Sciatic nerve (tissue), 2 donors: ENCODE results near the gene MTHFD1L. TPM values are rescaled to one million over a fixed set of nuclear protein-coding genes. Genes with fewer than 3 reads are reported as not detected.
"Not testable (repeated sequence)": the region's sequence is repeated elsewhere in the genome, so short reads cannot be mapped to it uniquely, and the experiment has no call there.

Experiments
- ATAC-seq: fragments of 200-7000 bp; cut with Tn5 transposase; one replicate; pipeline ENCODE4 v1.9.1; 2020; ENCODE audit warnings: mild to moderate bottlenecking, moderate library complexity
- DNase-seq: peaks from one replicate; pipeline ENCODE4 v3.0.0-alpha.2; 2020; ENCODE audit warnings: low spot score
- intact Hi-C: fragments of 100-400 bp; cut with DNase I; formaldehyde crosslinking; loops from one replicate; pipeline ENCODE4 v1.14.2; 2022
- total RNA-seq: library from RNA; stranded (reverse); fragmentation: NEBNext Ultra II Directional; extraction: Animal tissue kit (Norgen Biotek cat#: 25700); gene quantifications from one replicate; pipeline ENCODE4 v1.2.1, GENCODE V29; 2021
- donor health status: DM: no; HTN: no; CAD: no.
- donor health status: DM: no; HTN: no; CAD: no.

MTHFD1L gene
- total RNA-seq, 1 donor from 2014 or later: 30.4 TPM

DNA sequence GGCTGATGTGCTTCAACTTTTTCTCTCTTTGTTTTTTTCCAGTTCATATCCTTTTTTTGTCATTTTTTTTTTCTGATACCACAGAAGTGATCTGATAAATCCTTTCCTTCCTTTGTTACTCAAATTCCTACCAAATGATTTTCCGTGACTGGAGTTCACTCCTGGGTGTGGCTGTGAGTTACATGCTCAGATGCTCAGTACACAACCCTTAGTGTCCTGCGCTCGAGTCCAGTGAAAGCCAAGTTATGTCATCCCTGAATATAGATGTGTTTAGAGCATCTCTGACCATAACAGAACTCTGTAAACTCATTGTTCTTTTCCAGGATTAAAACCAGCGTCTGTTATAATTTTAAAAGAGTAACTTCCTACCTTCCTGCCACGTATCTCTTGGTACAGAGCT lies 227.1 kb downstream of the MTHFD1L start:
- DNase-seq (no peak), ATAC-seq (no peak)
- intact Hi-C loops: no loop called here

DNA sequence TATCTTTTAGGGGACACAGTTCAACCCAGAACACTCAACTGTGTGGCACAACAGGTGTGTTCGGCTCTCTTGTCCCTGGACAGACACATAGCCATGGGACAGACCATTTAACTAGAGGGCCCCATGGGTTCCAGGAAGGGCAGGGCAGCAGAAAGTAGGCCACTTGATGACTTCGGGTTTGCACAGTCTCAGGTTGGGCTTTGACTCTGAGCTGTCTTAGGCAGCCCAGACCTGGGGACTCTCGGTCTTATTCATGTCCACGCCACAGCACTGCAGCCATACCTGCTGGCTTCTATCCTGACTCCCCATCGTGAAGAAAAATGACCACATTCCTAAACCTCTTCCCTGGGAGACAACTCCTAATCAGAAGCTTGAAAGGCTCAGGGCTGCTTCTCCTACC lies 228.2 kb downstream of the MTHFD1L start:
- ATAC-seq: no peak
- no peak for DNase-seq
- intact Hi-C loops: no loop called here

DNA sequence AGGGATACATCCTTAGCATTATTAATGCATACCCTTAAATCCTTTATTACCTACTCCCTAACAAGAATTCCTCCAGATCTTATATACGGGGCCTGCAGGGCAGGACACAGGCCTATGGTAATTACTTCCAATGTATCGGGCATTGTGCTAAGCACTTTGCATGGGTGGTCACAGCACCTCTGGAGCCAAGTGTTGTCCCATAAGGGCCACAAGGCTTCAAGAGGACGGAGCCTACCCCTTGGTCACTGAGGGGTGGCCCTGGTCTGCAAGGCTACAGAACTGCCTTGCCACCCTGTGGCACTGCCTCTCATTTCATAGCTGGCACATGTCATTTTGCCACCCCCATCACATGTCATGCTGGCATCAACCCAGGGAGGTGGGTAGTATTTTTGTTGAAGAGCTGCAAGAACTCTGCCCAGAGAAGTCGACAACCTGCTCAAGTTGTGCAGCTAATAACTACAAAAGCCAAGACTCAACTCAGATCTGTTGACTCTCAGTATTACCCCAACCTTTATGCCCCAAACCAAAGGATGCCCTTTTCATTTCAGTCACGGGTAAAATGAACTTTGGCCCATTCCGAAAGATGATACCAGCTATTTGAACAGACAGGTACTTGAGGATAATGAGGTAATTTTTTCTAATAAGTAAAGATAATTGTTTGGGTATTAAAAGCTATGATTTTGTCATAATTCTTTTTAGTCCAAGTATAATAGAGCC lies 230.2 kb downstream of the MTHFD1L start:
- DNase-seq: no peak
- intact Hi-C loops: no loop called here
- ATAC-seq: peak; percentile 36

DNA sequence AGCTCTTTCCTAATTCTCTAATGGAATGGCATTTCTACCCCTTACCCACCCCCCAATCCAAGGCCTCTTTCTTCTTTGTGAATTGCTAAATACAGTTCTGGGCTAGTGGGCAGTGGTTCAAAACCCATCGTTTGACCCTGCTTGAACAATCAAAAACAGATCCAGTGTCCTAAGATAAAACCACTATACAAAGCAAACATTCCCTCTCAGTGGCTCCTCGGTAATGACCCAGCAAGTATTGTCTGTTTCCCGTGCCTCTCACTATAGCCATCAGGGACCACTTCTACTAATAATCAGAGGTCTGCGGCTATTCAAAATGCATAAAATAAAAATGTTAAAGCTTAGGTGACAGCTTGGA lies 230.7 kb downstream of the MTHFD1L start:
- no peak for DNase-seq
- peak; percentile 38 for ATAC-seq
- intact Hi-C loops: no loop called here

DNA sequence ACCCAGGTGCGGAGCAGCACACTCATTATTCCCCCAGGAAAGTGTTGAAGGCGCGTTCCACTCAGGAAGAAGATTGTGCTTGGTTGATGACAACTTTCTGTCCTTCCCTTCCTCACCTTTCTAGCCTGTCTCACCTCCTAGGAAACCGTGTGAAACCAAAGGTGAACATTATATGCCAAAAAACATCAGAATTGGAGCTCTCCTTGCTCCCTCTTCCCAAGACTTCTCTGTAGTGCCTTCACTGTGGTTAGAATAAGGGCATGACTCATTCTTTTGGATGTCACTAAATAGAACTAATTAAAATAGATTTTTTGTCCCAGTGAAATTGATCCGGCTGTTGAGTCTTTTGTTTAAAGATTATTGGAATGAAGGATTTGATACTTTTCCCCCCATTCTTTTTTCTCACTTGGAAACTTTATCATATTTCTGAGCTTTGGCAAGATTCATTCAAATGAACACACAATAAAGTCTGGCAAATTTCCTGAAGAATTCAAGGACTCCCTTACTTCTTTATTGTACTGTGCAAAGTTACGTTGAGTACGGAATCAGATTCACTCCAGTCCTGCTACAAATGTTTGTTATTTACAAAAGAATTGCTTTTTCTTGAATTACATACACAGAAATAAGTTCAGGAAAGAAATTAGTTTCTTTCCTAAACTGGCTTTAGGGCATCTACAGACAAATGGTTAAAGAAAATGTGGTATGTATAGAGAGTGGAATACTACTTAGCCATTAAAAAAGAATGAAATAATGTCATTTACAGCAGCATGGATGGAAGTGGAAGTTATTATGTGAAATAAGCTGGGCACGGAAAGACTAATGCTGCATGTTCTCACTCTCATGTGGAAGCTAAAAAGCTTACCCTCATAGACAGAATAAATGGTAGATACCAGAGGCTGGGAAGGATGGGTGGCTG lies 231.4 kb downstream of the MTHFD1L start:
- DNase-seq (no peak), ATAC-seq (no peak)
- intact Hi-C loops: no loop called here

DNA sequence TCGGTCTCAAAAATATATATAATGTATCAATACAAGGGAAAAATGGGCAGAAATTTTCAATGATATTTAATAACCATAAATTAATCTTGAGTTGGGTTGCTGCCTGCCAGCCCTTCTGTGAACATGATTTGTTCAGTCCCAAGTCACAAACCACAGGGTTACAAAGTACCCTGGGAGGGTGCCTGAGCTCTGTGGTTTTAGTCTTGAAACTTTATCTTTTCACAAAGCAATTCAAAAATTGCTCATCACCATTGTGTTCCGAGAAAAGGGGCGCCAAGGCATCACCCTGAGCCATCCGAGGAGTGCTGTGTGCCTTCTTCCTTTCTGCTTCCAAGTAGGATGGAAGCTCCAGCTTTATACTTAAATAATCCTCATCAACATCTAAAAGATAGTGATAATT lies 232.7 kb downstream of the MTHFD1L start:
- intact Hi-C loops: no loop called here
- no peak for DNase-seq

DNA sequence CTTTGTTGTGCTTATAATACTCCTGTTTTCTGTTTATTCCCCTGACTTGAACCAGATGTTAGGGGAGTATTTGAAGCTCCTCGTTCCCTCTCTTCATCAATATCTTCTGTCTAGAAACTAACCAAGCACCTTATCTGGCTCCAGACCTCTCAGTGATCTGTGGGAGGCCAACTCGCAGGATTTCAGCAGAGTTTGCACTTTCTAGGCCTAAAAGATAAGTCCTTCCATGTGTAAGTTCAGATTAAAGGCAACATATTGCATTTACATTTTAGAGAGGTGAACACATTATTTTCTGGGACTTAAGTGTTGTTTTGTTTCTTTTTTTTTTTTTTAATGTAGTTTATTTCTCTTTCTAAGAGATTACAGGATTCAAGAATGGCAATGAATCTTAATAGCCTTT lies 234.8 kb downstream of the MTHFD1L start:
- intact Hi-C loops: no loop called here
- DNase-seq (no peak), ATAC-seq (no peak)

More for the DNA sequence above, 232.7 kb downstream of the MTHFD1L start:
- no peak for ATAC-seq

DNA sequence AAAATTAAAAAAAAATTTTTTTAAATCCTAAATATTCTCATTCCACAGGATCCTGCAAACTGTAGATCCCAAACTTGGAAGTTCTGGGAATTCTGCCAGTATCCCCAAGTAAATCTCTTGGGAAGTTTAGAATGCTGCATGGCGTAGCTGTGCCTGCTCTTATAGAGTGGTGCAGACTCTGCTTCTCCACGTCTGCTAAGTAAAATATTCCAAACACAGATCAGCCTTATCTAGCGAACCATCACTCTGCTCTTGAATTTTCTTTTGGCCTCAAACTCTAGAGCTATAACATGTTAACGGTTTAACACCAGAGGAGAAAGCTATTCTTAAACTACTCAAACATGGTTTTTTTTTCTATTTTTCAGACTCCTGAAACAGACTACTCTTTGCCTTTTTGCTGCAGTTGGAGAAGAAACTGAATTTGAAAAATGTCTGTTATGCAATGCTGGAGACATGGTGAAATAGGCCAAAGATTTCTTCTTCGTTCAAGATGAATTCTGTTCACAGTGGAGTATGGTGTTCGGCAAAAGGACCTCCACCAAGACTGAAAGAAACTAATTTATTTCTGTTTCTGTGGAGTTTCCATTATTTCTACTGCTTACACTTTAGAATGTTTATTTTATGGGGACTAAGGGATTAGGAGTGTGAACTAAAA lies 235.8 kb downstream of the MTHFD1L start:
- DNase-seq (no peak), ATAC-seq (peak; percentile 51)
- intact Hi-C loops: no loop called here

DNA sequence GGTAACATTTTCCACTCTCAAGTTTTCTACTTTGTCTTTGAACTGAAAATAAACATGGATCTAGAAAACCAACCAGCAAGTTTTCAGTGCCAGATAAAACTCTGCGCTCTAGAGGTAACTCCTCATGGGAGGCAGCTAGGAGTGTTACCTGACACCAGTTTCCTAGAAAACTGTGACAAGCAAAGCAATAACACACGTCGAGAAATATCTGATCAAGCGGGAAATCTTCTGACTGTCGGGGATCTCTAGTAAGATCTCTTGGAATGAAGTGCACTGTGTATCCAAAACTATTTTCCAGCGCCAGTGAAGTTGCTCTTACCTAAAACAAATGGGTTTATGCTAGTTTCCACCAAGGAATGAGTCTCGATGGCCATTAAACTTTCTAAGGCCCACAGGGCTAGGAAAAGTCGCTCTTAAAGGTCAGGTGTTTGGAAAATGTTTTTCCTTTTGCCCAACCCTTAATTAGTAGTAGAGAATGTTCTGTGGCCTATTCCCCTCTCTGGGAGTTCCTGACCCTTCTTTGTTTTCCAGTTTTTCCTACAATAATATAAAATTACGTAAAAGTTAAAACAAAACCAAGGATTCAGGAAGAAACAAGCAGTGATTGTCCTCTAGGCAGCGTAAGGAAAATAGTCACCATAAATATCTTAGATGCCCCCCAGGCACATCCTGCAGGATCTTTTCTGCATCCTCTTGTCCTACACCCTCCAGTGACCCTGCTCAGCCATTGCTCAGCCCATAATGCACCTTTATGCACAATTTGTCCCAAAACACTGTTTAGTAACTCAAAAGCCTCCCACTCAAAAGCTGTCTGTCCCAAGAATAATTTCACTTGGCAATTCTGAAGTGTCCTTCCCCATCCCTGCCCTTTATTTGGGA lies 236.6 kb downstream of the MTHFD1L start:
- ATAC-seq (peak; percentile 89), DNase-seq (peak; percentile 53)
- intact Hi-C loops: no loop called here

DNA sequence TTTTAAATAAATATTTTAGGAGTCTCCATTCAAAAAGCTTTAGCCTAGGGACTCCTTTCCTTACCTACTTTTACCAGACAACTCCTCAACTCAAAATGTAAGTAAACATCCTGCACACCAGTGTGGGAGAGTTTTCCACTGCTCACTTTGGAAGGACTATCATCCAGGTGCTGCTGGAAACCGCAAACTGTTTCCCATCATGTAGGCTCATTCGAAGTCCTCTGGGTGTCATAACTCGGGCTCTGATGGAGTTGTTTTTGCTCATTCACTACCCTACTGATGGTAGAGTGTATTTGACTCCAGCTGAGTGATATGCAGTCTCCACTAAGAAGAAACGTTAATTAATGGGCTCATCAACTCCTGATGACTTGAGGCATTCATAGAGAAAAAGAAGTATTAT lies 237.8 kb downstream of the MTHFD1L start:
- intact Hi-C loops: no loop called here
- no peak for DNase-seq
- peak; percentile 73 for ATAC-seq

DNA sequence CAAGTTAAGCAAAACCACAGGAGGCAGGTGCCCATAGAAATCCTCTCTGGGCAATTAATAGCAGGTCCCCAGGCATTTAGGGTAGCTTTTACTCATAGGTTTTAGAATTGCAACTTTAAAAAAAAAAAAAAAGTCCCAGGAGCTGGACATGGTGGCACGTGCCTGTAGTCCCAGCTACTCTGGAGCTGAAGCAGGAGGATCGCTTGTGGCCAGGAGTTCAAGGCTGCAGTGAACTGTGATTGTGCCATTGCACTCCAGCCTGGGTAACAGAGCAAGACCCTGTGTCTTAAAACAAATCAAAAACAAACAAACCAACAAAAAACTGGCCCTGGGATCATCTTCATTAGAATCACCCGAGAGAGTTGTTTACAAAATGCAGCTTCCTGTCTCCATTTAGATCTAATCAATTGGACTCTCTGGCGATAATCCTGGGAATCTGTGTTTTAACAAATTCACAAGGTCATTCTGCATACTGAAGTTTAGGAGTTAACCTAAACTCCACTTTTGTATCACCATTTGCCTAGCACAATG lies 242.5 kb downstream of the MTHFD1L start:
- intact Hi-C loops: no loop called here
- ATAC-seq (no peak), DNase-seq (no peak)

DNA sequence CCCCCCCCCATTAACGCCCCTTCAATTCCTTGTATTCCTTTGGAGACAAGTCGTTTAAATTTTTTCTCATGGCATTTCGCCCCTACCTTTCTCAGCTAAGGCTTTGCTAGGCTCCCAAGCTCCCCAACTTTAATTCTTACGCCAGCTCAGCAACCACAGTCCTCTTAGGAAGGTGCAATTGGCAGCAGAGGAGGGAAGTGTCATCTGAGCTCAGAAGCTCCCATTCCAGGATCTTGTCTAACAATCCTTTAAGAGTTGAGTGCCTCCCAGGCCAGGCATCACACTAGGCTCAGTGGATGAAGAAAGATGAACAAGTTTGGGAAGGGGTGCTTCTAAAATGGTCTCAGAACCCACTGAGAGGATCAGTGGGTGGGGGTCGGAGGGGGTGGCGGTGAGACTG lies 243.0 kb downstream of the MTHFD1L start:
- intact Hi-C loops: no loop called here
- no peak for DNase-seq
- ATAC-seq: no peak

DNA sequence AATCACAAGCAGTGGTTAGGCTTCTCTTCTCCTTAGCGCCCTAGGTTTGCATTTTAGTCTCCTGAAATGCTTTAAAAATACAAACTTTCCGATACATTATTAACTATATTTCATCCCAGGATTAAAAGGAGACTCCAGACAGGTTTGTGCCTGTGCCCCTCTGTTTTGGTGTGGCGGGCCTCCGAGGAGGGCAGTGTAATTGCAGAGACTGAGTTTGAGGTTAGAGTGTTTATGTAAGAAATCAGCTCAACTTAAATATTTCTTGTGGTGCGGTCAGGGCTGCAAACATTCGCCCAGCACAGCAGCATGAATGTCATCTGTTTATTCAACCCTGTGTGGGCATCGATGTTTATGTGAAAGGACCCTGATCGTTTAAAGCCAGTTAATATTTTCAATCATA lies 243.9 kb downstream of the MTHFD1L start:
- DNase-seq (no peak), ATAC-seq (no peak)
- intact Hi-C loops: no loop called here

DNA sequence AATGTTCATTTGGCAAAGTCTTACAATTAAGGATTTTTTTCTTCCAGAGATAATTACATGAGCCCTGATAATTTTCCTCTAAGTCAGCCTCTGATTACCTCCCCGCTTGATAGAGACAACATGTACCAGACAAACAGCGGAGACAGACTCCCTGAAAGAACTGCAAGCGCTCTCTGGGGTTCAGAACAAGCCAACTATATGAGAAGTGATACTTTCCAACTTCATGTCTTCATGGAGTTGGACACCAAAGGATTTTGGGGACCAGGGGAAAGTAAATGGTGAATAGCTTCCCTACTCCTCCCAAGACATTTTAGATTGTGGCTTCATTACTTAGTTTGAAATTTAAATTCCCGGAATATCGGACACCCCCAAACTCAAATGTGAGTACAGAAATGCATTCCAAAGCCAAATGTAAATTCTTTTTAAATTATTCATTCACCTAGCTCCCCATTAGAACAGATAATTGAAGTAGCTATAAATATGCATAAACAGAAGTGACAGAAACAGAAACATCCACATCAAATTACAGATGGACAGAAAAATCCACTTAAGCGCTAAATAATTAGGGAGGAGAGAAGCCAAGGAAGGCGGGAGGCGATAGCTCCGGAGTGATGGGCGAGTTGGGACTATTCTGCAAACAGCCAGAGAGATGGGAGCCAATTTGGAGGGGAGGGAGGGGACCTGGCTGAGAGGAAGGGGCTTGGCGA lies 244.5 kb downstream of the MTHFD1L start:
- no peak for ATAC-seq
- intact Hi-C loops: no loop called here

DNA sequence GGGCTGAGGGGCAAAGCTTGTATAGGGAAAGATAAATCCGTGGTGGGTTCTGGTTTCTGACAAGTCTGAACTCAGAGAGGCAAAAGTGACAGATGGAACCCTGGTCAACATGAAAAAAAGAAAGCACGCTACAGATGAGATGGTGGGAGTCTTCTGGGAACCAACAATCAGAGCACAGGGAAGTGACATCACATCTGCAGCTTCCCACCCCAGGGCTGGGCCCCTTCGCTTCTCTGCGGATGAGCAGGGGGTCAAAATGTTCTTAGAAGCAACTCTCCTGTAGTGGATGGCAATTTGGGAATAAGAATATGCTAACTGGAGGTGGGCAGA lies 245.0 kb downstream of the MTHFD1L start:
- intact Hi-C loops: no loop called here
- no peak for ATAC-seq
- DNase-seq: no peak

More for the DNA sequence above, 244.5 kb downstream of the MTHFD1L start:
- no peak for DNase-seq

DNA sequence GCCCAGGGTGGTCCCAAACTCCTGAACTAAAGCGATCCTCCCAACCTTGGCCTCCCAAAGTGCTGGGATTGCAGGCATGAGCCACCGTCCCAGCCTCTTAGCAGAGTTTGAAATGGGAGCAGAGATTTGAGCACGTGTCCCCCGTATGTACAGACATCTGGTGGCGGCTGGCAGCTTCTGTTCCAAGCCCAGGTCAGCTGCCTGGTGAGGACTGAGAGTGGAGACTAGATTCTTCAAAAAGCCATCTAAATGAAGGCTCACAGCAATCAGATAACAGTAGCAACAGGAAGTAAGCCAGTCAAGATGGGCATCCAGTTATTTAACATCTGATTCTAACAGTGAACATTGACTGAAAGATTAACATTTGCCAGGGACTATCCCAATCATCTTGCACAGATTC lies 246.2 kb downstream of the MTHFD1L start:
- intact Hi-C loops: no loop called here
- ATAC-seq: no peak
- no peak for DNase-seq

DNA sequence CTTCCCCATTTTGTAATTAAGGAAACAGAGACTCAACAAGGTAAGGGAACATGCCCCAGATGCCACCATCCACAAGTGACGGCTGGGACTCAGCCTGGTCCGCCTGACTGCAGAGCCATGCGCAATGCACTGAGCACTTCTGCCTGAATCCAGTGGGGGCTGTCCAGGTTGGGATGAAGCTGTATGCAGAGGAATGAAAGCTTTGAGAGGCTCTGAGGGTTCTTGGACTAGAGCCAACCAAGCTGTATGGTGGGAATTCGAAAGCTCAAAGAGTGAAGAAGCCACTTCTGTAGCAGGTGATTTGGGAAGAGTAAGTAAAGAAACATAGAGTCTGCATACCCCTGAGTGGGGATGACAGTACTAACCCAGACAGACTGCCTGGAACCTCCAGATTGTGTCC lies 246.6 kb downstream of the MTHFD1L start:
- DNase-seq: no peak
- no peak for ATAC-seq
- intact Hi-C loops: no loop called here

DNA sequence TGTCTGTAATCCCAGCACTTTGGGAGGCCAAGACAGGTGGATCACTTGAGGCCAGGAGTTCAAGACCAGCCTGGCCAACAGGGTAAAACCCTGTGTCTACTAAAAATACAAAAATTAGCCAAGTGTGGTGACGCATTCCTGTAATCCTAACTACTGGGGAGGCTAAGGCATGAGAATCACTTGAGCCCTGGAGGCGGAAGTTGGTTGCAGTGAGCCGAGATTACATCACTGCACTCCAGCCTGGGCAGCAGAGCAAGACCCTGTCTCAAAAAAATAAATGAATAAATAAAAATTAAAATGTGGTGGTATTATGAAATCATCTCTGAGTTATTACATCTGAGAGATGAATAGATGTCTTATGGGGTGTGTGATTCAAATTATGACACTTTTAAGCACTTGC lies 247.4 kb downstream of the MTHFD1L start:
- DNase-seq, ATAC-seq, intact Hi-C loops: not testable (repeated sequence)
